Measurements from ENCODE around the gene COL9A2.

COL9A2 gene

GRCh38 chr1:40303051-40303771, 13.9 kb downstream of the COL9A2 start:
- DNase-seq (ENCODE audit: low read depth) = no peak

- DNase-seq (ENCODE audit: low read depth) = no peak
These were observed 14.6 kb downstream of the COL9A2 start for GRCh38 chr1:40302475-40302874.

GRCh38 chr1:40301541-40302299, 15.4 kb downstream of the COL9A2 start:
- no peak for DNase-seq (ENCODE audit: low read depth)

GRCh38 chr1:40301066-40301465, 16.0 kb downstream of the COL9A2 start:
- no peak for DNase-seq (ENCODE audit: low read depth)

- no peak for DNase-seq (ENCODE audit: low read depth)
These were observed 16.4 kb downstream of the COL9A2 start for GRCh38 chr1:40300651-40301050.

- DNase-seq (ENCODE audit: low read depth) = no peak
These were observed 16.9 kb downstream of the COL9A2 start for GRCh38 chr1:40300249-40300567.

- DNase-seq (ENCODE audit: low read depth) = no peak
These were observed 17.5 kb downstream of the COL9A2 start for GRCh38 chr1:40299366-40300248.

- no peak for DNase-seq (ENCODE audit: low read depth)
These were observed 25.8 kb downstream of the COL9A2 start for GRCh38 chr1:40291293-40291692.

- no peak for DNase-seq (ENCODE audit: low read depth)
These were observed 35.2 kb downstream of the COL9A2 start for GRCh38 chr1:40281853-40282252.

- no peak for DNase-seq (ENCODE audit: low read depth)
These were observed 41.0 kb downstream of the COL9A2 start for GRCh38 chr1:40276122-40276521.

GRCh38 chr1:40274331-40274730, 42.8 kb downstream of the COL9A2 start:
- no peak for DNase-seq (ENCODE audit: low read depth)

- no peak for DNase-seq (ENCODE audit: low read depth)
These were observed 43.4 kb downstream of the COL9A2 start for GRCh38 chr1:40273547-40274166.

GRCh38 chr1:40272653-40273213, 44.4 kb downstream of the COL9A2 start:
- no peak for DNase-seq (ENCODE audit: low read depth)

- DNase-seq (ENCODE audit: low read depth) = no peak
These were observed 46.8 kb downstream of the COL9A2 start for GRCh38 chr1:40270152-40270834.

GRCh38 chr1:40268211-40268610, 48.9 kb downstream of the COL9A2 start:
- no peak for DNase-seq (ENCODE audit: low read depth)

- DNase-seq (ENCODE audit: low read depth) = no peak
These were observed 49.3 kb downstream of the COL9A2 start for GRCh38 chr1:40267767-40268187.

- DNase-seq (ENCODE audit: low read depth) = no peak
These were observed 50.1 kb downstream of the COL9A2 start for GRCh38 chr1:40266786-40267535.

GRCh38 chr1:40265919-40266318, 51.2 kb downstream of the COL9A2 start:
- DNase-seq (ENCODE audit: low read depth) = no peak

GRCh38 chr1:40265298-40265697, 51.8 kb downstream of the COL9A2 start:
- no peak for DNase-seq (ENCODE audit: low read depth)

- DNase-seq (ENCODE audit: low read depth) = no peak
These were observed 52.7 kb downstream of the COL9A2 start for GRCh38 chr1:40264354-40264781.

- no peak for DNase-seq (ENCODE audit: low read depth)
These were observed 58.7 kb downstream of the COL9A2 start for GRCh38 chr1:40258445-40258769.

Measured in CMK (cell line).